ENCODE results near the gene MUC6. TPM values are rescaled to one million over a fixed set of nuclear protein-coding genes. Genes with fewer than 3 reads are reported as not detected.

Gene MUC6
- total and polyA plus RNA-seq, 12 donors, result 0.01 to 0.07 TPM; not detected in 10

DNA sequence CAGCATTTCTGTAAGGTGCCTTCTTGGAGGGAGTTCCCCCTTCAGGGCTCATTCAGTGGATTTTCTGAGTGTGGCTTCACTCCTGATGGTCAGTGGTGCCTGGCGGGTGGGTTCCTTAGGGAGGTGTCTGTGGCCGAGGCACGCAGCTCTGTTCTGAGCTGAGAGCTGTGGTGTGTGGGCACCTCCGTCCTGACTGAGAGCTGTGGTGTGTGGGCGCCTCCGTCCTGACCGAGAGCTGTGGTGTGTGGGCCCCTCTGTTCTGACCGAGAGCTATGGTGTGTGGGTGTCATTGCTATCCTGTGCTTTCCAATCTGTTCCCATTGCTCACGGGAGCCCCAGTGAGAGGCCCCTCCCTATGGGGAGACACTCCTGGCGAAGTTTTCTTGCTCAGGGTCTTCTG is 39.8 kb downstream of the MUC6 start:
- DNase-seq (no peak), ATAC-seq (peak in 1 of 8 donors; percentile 17)
- H3K36me3 ChIP-seq, result peaks cover 0 to 98% (median 42%) of the 10 kb centered on the region in 9 donors
- H3K27ac ChIP-seq, result no peak overlapping the region
- no peaks in the 10 kb centered on the region for H3K9me3 ChIP-seq
- TF ChIP-seq, protein P1, sequence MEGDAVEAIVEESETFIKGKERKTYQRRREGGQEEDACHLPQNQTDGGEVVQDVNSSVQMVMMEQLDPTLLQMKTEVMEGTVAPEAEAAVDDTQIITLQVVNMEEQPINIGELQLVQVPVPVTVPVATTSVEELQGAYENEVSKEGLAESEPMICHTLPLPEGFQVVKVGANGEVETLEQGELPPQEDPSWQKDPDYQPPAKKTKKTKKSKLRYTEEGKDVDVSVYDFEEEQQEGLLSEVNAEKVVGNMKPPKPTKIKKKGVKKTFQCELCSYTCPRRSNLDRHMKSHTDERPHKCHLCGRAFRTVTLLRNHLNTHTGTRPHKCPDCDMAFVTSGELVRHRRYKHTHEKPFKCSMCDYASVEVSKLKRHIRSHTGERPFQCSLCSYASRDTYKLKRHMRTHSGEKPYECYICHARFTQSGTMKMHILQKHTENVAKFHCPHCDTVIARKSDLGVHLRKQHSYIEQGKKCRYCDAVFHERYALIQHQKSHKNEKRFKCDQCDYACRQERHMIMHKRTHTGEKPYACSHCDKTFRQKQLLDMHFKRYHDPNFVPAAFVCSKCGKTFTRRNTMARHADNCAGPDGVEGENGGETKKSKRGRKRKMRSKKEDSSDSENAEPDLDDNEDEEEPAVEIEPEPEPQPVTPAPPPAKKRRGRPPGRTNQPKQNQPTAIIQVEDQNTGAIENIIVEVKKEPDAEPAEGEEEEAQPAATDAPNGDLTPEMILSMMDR (IDR thresholded peaks at IDR 0.05), result no peak
- no peak overlapping the region for H3K4me3 ChIP-seq
- H3K27me3 ChIP-seq, result no peaks in the 10 kb centered on the region
- WGBS, 2 donors, result 94 to 95% methylated on average over 10 of the region's 10 CpGs
- intact Hi-C loops (cut with DNase I), result no loop called here
- H3K4me1 ChIP-seq, result peaks cover 0 to 4% (median 0%) of the 10 kb centered on the region in 9 donors

DNA sequence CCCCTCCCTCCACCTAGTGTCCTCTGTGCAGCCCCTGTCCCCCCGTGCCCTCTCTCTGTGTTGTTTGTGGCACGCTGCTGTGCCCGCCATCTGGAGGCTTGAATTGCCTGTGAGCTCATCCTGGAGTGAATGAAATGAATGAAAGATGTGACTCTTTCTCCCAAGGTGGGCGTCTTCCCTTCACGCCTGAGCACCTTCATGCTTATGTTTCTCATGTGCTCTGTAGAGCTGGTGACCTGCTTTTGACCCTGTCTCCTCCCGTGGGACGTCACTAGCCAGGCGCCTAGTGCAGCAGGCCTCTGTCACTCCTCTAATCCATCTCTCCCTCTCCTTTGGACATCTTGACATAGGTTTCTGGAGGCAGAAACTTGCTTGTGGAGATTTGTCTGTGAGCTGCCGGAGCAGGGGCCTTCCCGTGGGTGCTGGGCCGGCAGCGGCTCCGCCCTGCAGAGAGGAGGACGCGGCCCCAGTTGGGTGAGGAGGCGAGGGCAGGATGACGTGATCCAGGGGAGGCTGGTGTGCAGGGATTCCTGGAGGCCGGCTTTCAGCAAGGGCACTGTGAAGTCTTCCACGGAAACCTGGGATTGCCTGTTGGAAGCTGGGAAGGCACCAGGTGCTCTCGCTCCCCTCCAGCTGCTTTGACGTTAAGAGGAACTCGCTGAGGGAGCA is 40.6 kb downstream of the MUC6 start:
- peaks cover 0 to 96% (median 34%) of the 10 kb centered on the region in 9 donors for H3K36me3 ChIP-seq
- H3K27me3 ChIP-seq, result no peaks in the 10 kb centered on the region
- DNase-seq, result no peak
- no peak overlapping the region for H3K4me3 ChIP-seq
- peak overlapping the region in 2 of 10 donors; percentile 29 to 39 for H3K27ac ChIP-seq
- no peak for ATAC-seq
- H3K4me1 ChIP-seq, result peaks cover 0 to 4% (median 0%) of the 10 kb centered on the region in 9 donors
- H3K9me3 ChIP-seq, result no peaks in the 10 kb centered on the region
- WGBS, 2 donors, result 69 to 72% methylated on average over 22 of the region's 22 CpGs
- intact Hi-C loops (cut with DNase I), result no loop called here
- TF ChIP-seq, protein P1 (IDR thresholded peaks at IDR 0.05), result no peak

DNA sequence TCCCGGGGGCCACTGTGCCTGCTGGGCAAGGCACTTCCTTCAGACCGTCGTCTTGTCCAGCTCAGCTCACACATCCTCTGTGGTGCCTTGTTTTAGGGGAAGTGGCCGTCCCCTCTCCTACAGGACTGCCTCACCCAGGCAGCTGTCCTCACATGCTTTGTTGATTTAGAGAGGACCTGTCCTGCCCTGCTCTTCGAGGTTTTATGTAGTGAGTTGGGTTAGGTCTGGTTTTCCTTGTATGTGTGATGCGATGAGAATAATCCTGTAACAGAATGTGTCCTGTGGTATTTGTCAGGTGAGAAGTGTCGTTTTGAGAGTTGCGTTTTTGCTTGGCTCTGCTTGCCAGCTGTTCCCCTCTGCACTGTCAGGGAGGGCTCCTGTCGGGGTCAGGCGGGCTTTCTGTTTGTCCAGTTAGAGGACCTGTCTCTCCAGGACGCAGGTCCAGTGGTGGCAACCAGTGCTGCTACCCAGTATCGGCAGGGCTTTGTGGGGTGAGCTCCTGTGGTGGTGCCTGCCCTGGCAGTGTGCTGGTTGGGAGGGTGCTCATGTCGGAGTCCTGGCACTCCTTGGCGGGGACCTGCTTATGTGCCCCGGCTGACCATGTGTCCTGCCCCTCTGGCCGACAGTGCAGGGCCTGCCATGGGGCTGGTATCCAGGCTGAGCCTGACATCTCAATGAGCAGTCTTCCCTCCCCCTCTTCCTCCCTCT is 41.3 kb downstream of the MUC6 start:
- H3K4me1 ChIP-seq, result peaks cover 0 to 4% (median 0%) of the 10 kb centered on the region in 9 donors
- intact Hi-C loops (cut with DNase I), result no loop called here
- TF ChIP-seq, protein P1 (IDR thresholded peaks at IDR 0.05), result no peak
- no peaks in the 10 kb centered on the region for H3K27me3 ChIP-seq
- ATAC-seq (no peak), DNase-seq (no peak)
- H3K27ac ChIP-seq, result peak overlapping the region in 1 of 10 donors; percentile 39
- H3K4me3 ChIP-seq, result no peak overlapping the region
- WGBS, 2 donors, result 86 to 91% methylated on average over 16 of the region's 16 CpGs
- H3K9me3 ChIP-seq, result no peaks in the 10 kb centered on the region
- H3K36me3 ChIP-seq, result peaks cover 0 to 92% (median 28%) of the 10 kb centered on the region in 9 donors

DNA sequence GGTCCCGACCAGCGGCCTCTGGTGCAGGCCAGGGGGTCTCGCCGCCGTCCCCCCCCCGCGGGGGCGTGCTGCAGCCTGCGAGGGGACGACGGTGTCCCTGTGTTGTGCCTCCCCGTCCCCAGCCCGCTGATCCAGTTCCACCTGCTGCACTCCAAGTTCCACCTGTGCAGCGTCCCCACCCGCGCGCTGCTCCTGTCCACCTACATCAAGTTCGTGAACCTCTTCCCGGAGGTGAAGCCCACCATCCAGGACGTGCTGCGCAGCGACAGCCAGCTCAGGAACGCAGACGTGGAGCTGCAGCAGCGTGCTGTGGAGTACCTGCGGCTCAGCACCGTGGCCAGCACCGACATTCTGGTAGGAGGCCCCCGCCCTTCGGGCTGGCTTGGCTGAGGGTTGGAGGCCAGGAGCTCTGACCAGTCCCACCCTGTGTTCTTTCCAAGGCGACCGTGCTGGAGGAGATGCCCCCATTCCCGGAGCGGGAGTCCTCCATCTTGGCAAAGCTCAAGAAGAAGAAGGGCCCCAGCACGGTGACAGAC is 42.8 kb downstream of the MUC6 start:
- no peak overlapping the region for H3K27ac ChIP-seq
- H3K4me1 ChIP-seq, result peaks cover 0 to 4% (median 0%) of the 10 kb centered on the region in 9 donors
- H3K36me3 ChIP-seq, result peaks cover 0 to 92% (median 42%) of the 10 kb centered on the region in 9 donors
- intact Hi-C loops (cut with DNase I), result no loop called here
- no peak for ATAC-seq
- 91 to 95% methylated on average over 34 to 35 of the region's 35 CpGs for WGBS, 2 donors
- no peak overlapping the region for H3K4me3 ChIP-seq
- H3K27me3 ChIP-seq, result no peaks in the 10 kb centered on the region
- TF ChIP-seq, protein P1 (IDR thresholded peaks at IDR 0.05), result no peak
- no peak for DNase-seq
- H3K9me3 ChIP-seq, result no peaks in the 10 kb centered on the region

All from heart right ventricle (tissue), 16 donors.